ENCODE measurements around the gene GDF2.

GDF2 gene

GRCh38 chr10:47314416-47314970, 7.8 kb upstream of the GDF2 start:
- no peak for DNase-seq

GRCh38 chr10:47315421-47315820, 6.8 kb upstream of the GDF2 start:
- no peak for DNase-seq

- DNase-seq: no peak
Observed at GRCh38 chr10:47316131-47316530, 6.1 kb upstream of the GDF2 start.

GRCh38 chr10:47317251-47317650, 5.0 kb upstream of the GDF2 start:
- no peak for DNase-seq

GRCh38 chr10:47318706-47319105, 3.5 kb upstream of the GDF2 start:
- no peak for DNase-seq

GRCh38 chr10:47319784-47320183, 2.5 kb upstream of the GDF2 start:
- DNase-seq: no peak

- no peak for DNase-seq
Observed at GRCh38 chr10:47320812-47321211, 1.4 kb upstream of the GDF2 start.

GRCh38 chr10:47321521-47322195, 596 bp upstream of the GDF2 start:
- DNase-seq: no peak

GRCh38 chr10:47323087-47323486, 833 bp downstream of the GDF2 start:
- DNase-seq: no peak

- no peak for DNase-seq
Observed at GRCh38 chr10:47323636-47324296, 1.5 kb downstream of the GDF2 start.

- no peak for DNase-seq
Observed at GRCh38 chr10:47325303-47326291, 3.3 kb downstream of the GDF2 start.

GRCh38 chr10:47326306-47326926, 4.2 kb downstream of the GDF2 start:
- DNase-seq: no peak

- DNase-seq: no peak
Observed at GRCh38 chr10:47326927-47327330, 4.7 kb downstream of the GDF2 start.

GRCh38 chr10:47329855-47330254, 7.6 kb downstream of the GDF2 start:
- no peak for DNase-seq

GRCh38 chr10:47330366-47330765, 8.1 kb downstream of the GDF2 start:
- no peak for DNase-seq

- no peak for DNase-seq
Observed at GRCh38 chr10:47330804-47331203, 8.6 kb downstream of the GDF2 start.

GRCh38 chr10:47331491-47331890, 9.2 kb downstream of the GDF2 start:
- no peak for DNase-seq

GRCh38 chr10:47331954-47332353, 9.7 kb downstream of the GDF2 start:
- DNase-seq: no peak

- no peak for DNase-seq
Observed at GRCh38 chr10:47332371-47332770, 10.1 kb downstream of the GDF2 start.

GRCh38 chr10:47332946-47333345, 10.7 kb downstream of the GDF2 start:
- no peak for DNase-seq

- no peak for DNase-seq
Observed at GRCh38 chr10:47333532-47333931, 11.3 kb downstream of the GDF2 start.

- DNase-seq: no peak
Observed at GRCh38 chr10:47334466-47335295, 12.4 kb downstream of the GDF2 start.
